Measurements from ENCODE around the gene CETP. TPM values are rescaled to one million over a fixed set of nuclear protein-coding genes. Genes with fewer than 3 reads are reported as not detected.

CETP gene
- total and polyA plus RNA-seq, 2 of the 8 experiments (the other 6 are each of a cell fraction or from before 2014, with no cell fraction given), result not detected

- no peak for TF ChIP-seq ATF3 (IDR thresholded peaks at IDR 0.05; ENCODE audit: insufficient read depth, low read depth, low read length)
- TF ChIP-seq TCF12 (IDR thresholded peaks at IDR 0.05; ENCODE audit: low read depth, low read length), result no peak
- TF ChIP-seq EP300 (IDR thresholded peaks at IDR 0.05; ENCODE audit: borderline replicate concordance in 1 of 2, low read depth in 2 of 2, low read length in 2 of 2), result no peak
- no peak for TF ChIP-seq ZNF274 (IDR thresholded peaks at IDR 0.05; ENCODE audit: borderline replicate concordance, extremely low read depth, low read length)
Observed at GRCh38 chr16:57016301-57016700, 54.6 kb downstream of the CETP start (continued).
